GM18526 (cell line): ENCODE measurements around the gene BAIAP2.

Source experiments
- POLR2A ChIP-seq: IDR thresholded peaks from 3 replicates; pipeline ENCODE4 v1.6.1; 2011; ENCODE audit not compliant: insufficient read length; ENCODE audit errors: extremely low read depth

Gene BAIAP2

DNA sequence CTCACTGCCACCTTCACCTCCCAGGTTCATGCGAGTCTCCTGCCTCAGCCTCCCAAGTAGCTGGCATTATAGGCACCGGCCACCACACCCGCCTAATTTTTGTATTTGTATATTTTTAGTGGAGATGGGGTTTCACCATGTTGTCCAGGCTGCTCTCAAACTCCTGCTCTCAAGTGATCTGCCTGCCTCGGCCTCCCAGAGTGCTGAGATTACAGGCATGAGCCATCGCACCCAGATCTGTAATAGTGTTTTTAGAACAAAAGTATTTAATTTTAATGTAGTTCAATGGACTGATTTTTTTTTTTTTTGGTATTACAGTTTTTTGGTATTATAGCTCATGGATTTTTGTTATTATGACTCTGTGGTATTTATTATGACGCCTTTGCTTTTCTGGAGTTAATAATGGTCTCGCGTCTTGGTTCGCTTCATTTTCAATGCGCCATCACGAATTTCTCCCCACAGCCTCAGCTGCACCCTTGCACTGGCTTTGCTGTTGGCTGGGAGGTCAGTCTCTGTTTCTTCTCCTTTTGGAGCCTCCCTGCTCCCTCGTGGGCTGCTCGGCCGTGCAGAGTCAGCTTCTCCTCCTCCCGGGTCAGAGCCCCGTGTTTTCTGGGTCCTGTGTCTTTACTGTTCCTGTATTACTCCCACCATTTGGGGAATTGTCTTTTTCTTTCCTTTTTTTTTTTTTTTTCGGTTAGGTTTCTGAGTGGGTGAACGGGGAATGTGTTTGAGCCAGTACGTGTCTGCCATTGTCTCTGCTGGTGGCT, 27.2 kb downstream of the BAIAP2 start:
- TF ChIP-seq POLR2A: no peak

- no peak for TF ChIP-seq POLR2A
These were observed 28.4 kb downstream of the BAIAP2 start for GRCh38 chr17:81063106-81064093.

- no peak for TF ChIP-seq POLR2A
These were observed 29.9 kb downstream of the BAIAP2 start for GRCh38 chr17:81064678-81065475.

DNA sequence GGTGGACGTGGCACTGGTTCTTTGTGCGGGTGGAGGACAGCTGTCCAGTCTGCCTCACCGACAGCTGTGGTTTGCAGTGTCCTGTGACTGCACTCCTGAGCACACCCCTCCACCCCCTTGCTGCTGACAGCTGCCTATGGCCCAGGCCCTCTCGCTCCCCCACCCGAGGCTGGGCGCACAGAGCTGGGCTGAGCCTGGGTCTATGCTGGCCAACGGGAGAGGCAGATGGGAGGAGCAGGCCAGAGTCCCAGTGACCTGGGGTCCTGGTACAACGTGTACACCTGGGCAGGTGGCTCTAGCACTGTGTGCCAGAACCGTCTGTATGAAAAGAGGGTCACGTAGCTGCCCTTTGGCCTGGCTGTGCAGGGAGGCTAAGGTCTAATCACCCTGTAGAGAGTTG, 30.5 kb downstream of the BAIAP2 start:
- TF ChIP-seq POLR2A: no peak

DNA sequence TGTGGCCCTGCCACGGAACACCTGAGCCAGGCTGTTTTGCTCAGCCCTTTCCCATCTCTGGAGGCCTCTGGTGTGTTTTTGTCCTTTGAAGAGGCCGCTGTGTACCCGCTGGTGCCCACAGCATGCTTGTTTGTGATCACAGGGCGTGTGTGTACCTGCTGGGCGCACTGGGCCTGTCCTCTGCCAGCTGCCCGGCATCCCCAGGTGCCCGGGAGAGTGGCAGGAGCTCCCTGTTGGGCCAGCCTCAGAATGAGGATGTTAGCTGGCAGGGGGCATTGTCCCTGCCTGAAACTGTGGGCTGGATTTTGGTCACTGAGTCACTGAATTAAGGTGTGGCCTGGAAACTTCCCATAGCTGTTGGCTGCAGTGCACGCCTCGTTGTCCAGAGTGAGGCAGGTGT, 31.1 kb downstream of the BAIAP2 start:
- no peak for TF ChIP-seq POLR2A

GRCh38 chr17:81066771-81067315, 31.9 kb downstream of the BAIAP2 start:
- no peak for TF ChIP-seq POLR2A

- TF ChIP-seq POLR2A: no peak
These were observed 32.5 kb downstream of the BAIAP2 start for GRCh38 chr17:81067391-81067811.

DNA sequence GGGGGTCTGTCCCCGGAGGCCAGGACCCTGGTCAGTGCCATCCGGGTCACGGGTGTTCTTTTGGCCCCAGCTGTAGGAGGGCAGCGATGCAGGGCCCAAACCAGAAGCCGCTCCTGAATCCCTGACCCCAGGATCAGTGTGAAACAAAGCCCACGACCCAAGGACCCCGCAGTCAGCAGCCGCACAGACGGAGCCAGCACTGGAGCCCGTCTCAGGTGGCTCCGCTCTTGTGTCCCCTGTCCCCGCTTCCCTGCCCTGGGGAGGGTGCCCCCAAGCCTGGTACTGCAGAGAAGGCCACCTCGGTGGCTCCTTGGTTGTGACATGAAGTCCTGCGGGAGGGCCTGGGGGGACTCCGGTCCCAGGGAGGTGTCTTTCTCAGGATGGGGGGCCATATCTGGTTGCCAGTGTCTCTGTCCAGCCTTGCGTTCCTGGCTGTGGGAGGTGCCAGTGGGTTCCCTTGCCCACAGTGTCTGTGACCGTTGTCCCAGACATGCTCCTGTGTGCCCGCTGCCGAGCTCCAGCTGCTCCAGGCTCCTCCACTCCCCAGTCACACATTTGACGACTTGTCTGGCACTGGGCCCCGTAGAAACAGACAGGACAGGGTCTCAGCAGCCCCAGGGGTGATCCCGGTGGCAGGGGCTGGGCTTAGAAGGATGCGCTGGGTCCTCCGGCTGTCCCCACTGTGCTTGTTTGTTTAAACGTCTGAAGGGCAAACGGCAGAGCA, 33.6 kb downstream of the BAIAP2 start:
- TF ChIP-seq POLR2A: no peak

DNA sequence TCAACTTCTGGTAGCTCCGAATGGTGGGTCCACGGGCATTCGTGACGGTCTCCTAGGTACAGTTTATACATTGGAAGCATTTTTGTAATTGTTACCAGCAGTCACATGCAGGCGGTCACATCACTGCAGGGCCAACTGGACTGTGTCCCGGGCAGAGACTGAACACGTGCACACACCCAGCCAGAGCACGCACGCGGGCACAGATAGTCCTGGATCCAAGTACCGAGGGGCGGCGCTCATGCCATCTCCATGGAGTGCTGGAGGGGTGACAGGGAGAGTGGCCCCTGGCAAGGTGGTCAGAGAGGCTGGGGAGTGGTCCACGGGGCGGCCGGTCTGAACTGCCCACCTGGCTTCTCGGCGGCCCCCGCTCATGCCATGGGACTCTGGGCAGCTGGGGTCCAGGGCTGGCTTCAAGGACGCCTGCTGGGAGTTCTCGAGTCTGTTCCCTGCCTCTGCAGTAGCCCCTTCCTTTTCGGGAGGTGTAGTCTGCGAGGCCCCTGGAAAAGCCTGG, 34.2 kb downstream of the BAIAP2 start:
- TF ChIP-seq POLR2A: no peak

DNA sequence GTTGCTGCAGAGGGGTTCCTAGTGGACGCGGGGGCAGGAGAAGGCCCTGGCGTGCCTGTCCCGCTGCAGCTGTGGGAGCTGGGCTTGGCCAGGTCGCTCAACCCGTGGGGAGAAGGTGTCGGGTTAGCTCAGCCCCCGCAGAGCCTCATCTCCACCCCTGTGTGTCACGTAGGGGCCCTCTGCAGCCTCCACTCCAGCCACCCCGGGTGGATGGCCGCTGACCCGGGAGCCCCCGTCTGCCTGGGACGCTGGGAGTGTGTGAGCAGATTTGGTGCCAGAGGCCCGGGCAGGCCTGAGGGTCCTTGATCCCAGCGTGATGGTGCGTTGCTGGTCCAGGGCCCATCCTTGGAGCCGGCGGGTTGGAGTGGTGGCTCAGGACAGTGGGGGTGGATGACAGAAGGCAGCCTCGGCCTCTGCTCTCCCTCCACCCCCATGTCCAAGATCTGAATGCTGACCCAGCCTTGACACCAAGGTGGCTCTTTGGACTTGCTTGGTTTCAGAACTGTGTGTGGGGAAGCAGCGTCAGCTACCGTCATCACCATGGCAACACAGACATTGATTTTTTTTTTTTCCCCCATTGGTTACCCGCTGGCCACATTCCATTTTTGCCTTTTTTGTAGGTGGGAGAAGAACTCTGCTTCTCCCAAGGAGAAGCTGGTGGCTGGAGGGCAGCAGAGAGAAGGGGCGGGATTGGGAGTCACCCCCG, 35.7 kb downstream of the BAIAP2 start:
- TF ChIP-seq POLR2A: no peak

- no peak for TF ChIP-seq POLR2A
These were observed 37.1 kb downstream of the BAIAP2 start for GRCh38 chr17:81071761-81072741.
